H1 (cell line): ENCODE results near the gene ITPK1. TPM values are rescaled to one million over a fixed set of nuclear protein-coding genes. Genes with fewer than 3 reads are reported as not detected.

Experiments
- CTCF ChIA-PET: fragments of 300-600 bp; sonication (Branson Sonifier 250); formaldehyde crosslinking; loops from one replicate; lab custom pipeline; 2021; ENCODE audit not compliant: partially characterized antibody; lab: Charles Lee
- POLR2A ChIA-PET: fragments of 300-600 bp; sonication (Branson Sonifier 250); formaldehyde crosslinking; loops from one replicate; lab custom pipeline; 2021; ENCODE audit warnings: inconsistent platforms; ENCODE audit not compliant: partially characterized antibody; lab: Charles Lee
- DNase-seq, 2 experiments: peaks; one replicate each; pipeline versions ENCODE4 v3.0.0 to v3.0.0-alpha.2; 2010 to 2022; ENCODE audit warnings: low spot score in 2 of 2, low read depth in 1 of 2, mixed read lengths in 1 of 2
- FAIRE-seq: peaks from 2 replicates; lab custom pipeline; 2011; peaks lifted over from hg19 to GRCh38; lab: Jason Lieb, UNC
- H2AFZ ChIP-seq: 2 replicates; pipeline ENCODE4 v1.8.1; 2012; ENCODE audit warnings: low read length, inconsistent platforms
- H2AK5ac ChIP-seq: 2 replicates; pipeline ENCODE4 v1.6.1; 2013; ENCODE audit warnings: low read depth, low read length
- H2BK120ac ChIP-seq: replicated peaks from 2 replicates; pipeline ENCODE3; 2013; ENCODE audit warnings: low read depth, low read length, inconsistent platforms
- H2BK12ac ChIP-seq: 2 replicates; pipeline ENCODE4 v1.6.1; 2013; ENCODE audit warnings: low read depth, low read length
- H2BK15ac ChIP-seq: 2 replicates; pipeline ENCODE4 v1.6.1; 2013; ENCODE audit warnings: low read length
- H2BK20ac ChIP-seq: 2 replicates; pipeline ENCODE4 v1.6.1; 2013; ENCODE audit warnings: low read length
- H2BK5ac ChIP-seq: 2 replicates; pipeline ENCODE4 v1.6.1; 2013; ENCODE audit warnings: low read depth, low read length
- H3K14ac ChIP-seq: 2 replicates; pipeline ENCODE4 v1.6.1; 2013; ENCODE audit warnings: inconsistent platforms; ENCODE audit not compliant: insufficient read length
- H3K18ac ChIP-seq: 2 replicates; pipeline ENCODE4 v1.6.1; 2013; ENCODE audit warnings: low read length; ENCODE audit errors: extremely low read depth
- H3K23ac ChIP-seq: 2 replicates; pipeline ENCODE4 v1.6.1; 2013; ENCODE audit warnings: inconsistent platforms; ENCODE audit not compliant: insufficient read length
- H3K23me2 ChIP-seq: 2 replicates; pipeline ENCODE4 v1.6.1; 2013; ENCODE audit warnings: low read depth, low read length
- H3K27ac ChIP-seq: 2 replicates; pipeline ENCODE4 v1.6.1; 2011; ENCODE audit warnings: low read depth, low read length, inconsistent platforms
- H3K27me3 ChIP-seq, 4 experiments: replicated peaks in 1 of 4; 1 replicate in 1 of 4; 2 replicates in 3 of 4; pipeline versions ENCODE4 v1.6.1 to v1.8.1; 2011 to 2013; ENCODE audit warnings: low read length in 3 of 4, mild to moderate bottlenecking in 3 of 4, inconsistent platforms in 2 of 4, mixed read lengths in 2 of 4, moderate library complexity in 1 of 4; ENCODE audit not compliant: control insufficient read depth in 3 of 4, insufficient read depth in 3 of 4; ENCODE audit errors: extremely low read depth in 1 of 4
- H3K36me3 ChIP-seq, 4 experiments: 2 replicates each; pipeline versions ENCODE4 v1.6.1 to v1.8.1; 2011 to 2013; ENCODE audit warnings: mild to moderate bottlenecking in 4 of 4, low read length in 3 of 4, moderate library complexity in 2 of 4, control low read depth in 1 of 4, inconsistent platforms in 1 of 4; ENCODE audit not compliant: insufficient read depth in 4 of 4, control insufficient read depth in 2 of 4
- H3K4ac ChIP-seq: replicated peaks from 2 replicates; pipeline ENCODE3; 2013; ENCODE audit warnings: low read length, low read depth, mixed read lengths, inconsistent platforms; ENCODE audit not compliant: insufficient read length
- H3K4me1 ChIP-seq, 4 experiments: replicated peaks in 1 of 4; 1 replicate in 1 of 4; 2 replicates in 3 of 4; pipeline versions ENCODE4 v1.6.1 to v1.8.1; 2011 to 2013; ENCODE audit warnings: low read length in 3 of 4, inconsistent platforms in 2 of 4, mixed read lengths in 1 of 4; ENCODE audit not compliant: insufficient read depth in 4 of 4, control insufficient read depth in 3 of 4
- H3K4me2 ChIP-seq, 2 experiments: 2 replicates each; pipeline versions ENCODE4 v1.6.1 to v1.8.1; 2011 to 2013; ENCODE audit warnings: low read depth in 2 of 2, low read length in 2 of 2, control low read depth in 1 of 2, inconsistent platforms in 1 of 2, mild to moderate bottlenecking in 1 of 2; ENCODE audit not compliant: insufficient read depth in 1 of 2
- H3K4me3 ChIP-seq, 4 experiments: fragments of 200-600, 300-600 bp in 1 of 4; sonication (generic), shearing (Covaris generic), sonication (Bioruptor Twin) in 1 of 4; 2 replicates each; pipeline versions ENCODE4 v1.5.1 to v1.8.1; 2011 to 2016; ENCODE audit warnings: low read length in 4 of 4, low read depth in 3 of 4, control low read depth in 2 of 4, inconsistent platforms in 2 of 4, mild to moderate bottlenecking in 2 of 4, mixed read lengths in 1 of 4, moderate library complexity in 1 of 4; ENCODE audit not compliant: insufficient read depth in 2 of 4; ENCODE audit errors: extremely low read depth in 1 of 4
- H3K56ac ChIP-seq: replicated peaks from 2 replicates; pipeline ENCODE3; 2013; ENCODE audit warnings: low read depth, mild to moderate bottlenecking, mixed read lengths, low read length, inconsistent platforms; ENCODE audit not compliant: insufficient read length
- H3K79me1 ChIP-seq: 2 replicates; pipeline ENCODE4 v1.6.1; 2013; ENCODE audit warnings: low read depth, low read length, control low read depth
- H3K79me2 ChIP-seq, 2 experiments: 2 replicates each; pipeline versions ENCODE4 v1.6.1 to v1.8.1; 2012 to 2013; ENCODE audit warnings: low read length in 2 of 2, mild to moderate bottlenecking in 2 of 2, inconsistent platforms in 1 of 2; ENCODE audit not compliant: insufficient read depth in 2 of 2, control insufficient read depth in 1 of 2
- H3K9ac ChIP-seq, 4 experiments: replicated peaks in 1 of 4; 1 replicate in 1 of 4; 2 replicates in 3 of 4; pipeline versions ENCODE4 v1.6.1 to v1.8.1; 2011 to 2013; ENCODE audit warnings: low read depth in 3 of 4, low read length in 3 of 4, control low read depth in 2 of 4, mild to moderate bottlenecking in 2 of 4, moderate library complexity in 2 of 4, inconsistent platforms in 1 of 4; ENCODE audit errors: extremely low read depth in 1 of 4
- H3K9me3 ChIP-seq, 2 experiments: 2 replicates each; pipeline versions ENCODE4 v1.6.1 to v1.8.1; 2012 to 2013; ENCODE audit warnings: mild to moderate bottlenecking in 2 of 2, moderate library complexity in 2 of 2, control low read depth in 1 of 2, inconsistent platforms in 1 of 2, low read depth in 1 of 2, low read length in 1 of 2, mixed read lengths in 1 of 2; ENCODE audit not compliant: insufficient read depth in 2 of 2
- H4K20me1 ChIP-seq, 2 experiments: replicated peaks in 1 of 2; 2 replicates each; pipeline versions ENCODE3 to v1.8.1; 2011 to 2013; ENCODE audit warnings: inconsistent platforms in 2 of 2, low read length in 2 of 2, mild to moderate bottlenecking in 1 of 2; ENCODE audit not compliant: insufficient read depth in 2 of 2, control insufficient read depth in 1 of 2
- H4K5ac ChIP-seq: 2 replicates; pipeline ENCODE4 v1.6.1; 2013; ENCODE audit warnings: low read length, low read depth, mixed read lengths, inconsistent platforms; ENCODE audit not compliant: insufficient read length
- H4K8ac ChIP-seq: 2 replicates; pipeline ENCODE4 v1.8.0; 2013; ENCODE audit warnings: mild to moderate bottlenecking, moderate library complexity, low read length, inconsistent platforms; ENCODE audit not compliant: insufficient read depth; ENCODE audit errors: extremely low read depth
- H4K91ac ChIP-seq: replicated peaks from 2 replicates; pipeline ENCODE3; 2013; ENCODE audit warnings: low read length, mixed read lengths, inconsistent platforms; ENCODE audit not compliant: insufficient read length
- CEBPB ChIP-seq: IDR thresholded peaks from 2 replicates; pipeline ENCODE4 v1.6.1; 2012; ENCODE audit warnings: low read depth, low read length
- NANOG ChIP-seq: IDR thresholded peaks from 2 replicates; pipeline ENCODE4 v1.6.1; 2011; ENCODE audit warnings: low read length, low read depth, mild to moderate bottlenecking, inconsistent platforms; ENCODE audit not compliant: insufficient read depth, poor library complexity, severe bottlenecking
- WGBS, 2 experiments: shearing (Covaris generic) in 1 of 2; methylation state at CpG; one replicate each; pipeline versions ENCODE4 v1.1.6 to v1.1.7; 2013 to 2015; ENCODE audit warnings: low lambda C conversion rate in 2 of 2, mixed read lengths in 2 of 2, inconsistent platforms in 1 of 2, low coverage in 1 of 2, missing lambda C conversion rate in 1 of 2; ENCODE audit not compliant: insufficient replicate concordance in 2 of 2, insufficient coverage in 1 of 2, insufficient read length in 1 of 2; ENCODE audit errors: extremely low coverage in 1 of 2, missing lambda C conversion rate in 1 of 2; 5-methylcytosine and 5-hydroxymethylcytosine counted together
- polyA plus RNA-seq, 7 experiments: library from polyadenylated mRNA; depleted of rRNA in 3 of 7; stranded (reverse) in 5 of 7; unstranded in 2 of 7; fragments of >200 nt in 5 of 7; fragments of 200-250 nt in 2 of 7; gene quantifications; 1 replicate in 5 of 7; 2 replicates in 1 of 7; 4 replicates in 1 of 7; pipeline versions ENCODE4 v1.2.1 to v1.2.3, GENCODE V29; 2011 to 2013; ENCODE audit warnings: missing spikeins in 2 of 7, mixed read lengths in 2 of 7
- total RNA-seq: library from RNA; stranded (reverse); fragmentation: NEBNext Ultra II Directional; extraction: Animal tissue kit (Norgen Biotek cat#: 25700); gene quantifications from 2 replicates; pipeline ENCODE4 v1.2.1, GENCODE V29; 2021

The ITPK1 gene
- total and polyA plus RNA-seq, 2 of the 8 experiments (the other 6 are each of a cell fraction or from before 2014, with no cell fraction given), result 108 to 143 TPM

GRCh38 chr14:93105362-93105761 lies 10.4 kb downstream of the ITPK1 start:
- FAIRE-seq, result no peak

More at GRCh38 chr14:93105362-93105761, 10.4 kb downstream of the ITPK1 start:
- Histone ChIP-seq H2AFZ (no peak overlapping the region), H2BK120ac (no peak overlapping the region), H4K8ac (no peak overlapping the region), H3K79me2 (peaks cover 8 to 95% of the 10 kb centered on the region in 2 experiments; a peak in 3 of 4 replicates), H3K56ac (no peak overlapping the region), H3K79me1 (peaks cover 16% of the 10 kb centered on the region), H3K4ac (no peak overlapping the region), H3K27ac (no peak overlapping the region), H3K14ac (no peak overlapping the region), H3K9me3 (no peaks in the 10 kb centered on the region), H4K91ac (no peak overlapping the region), H2BK15ac (no peak overlapping the region), H4K20me1 (peaks cover 17 to 41% of the 10 kb centered on the region in 2 experiments), H3K23me2 (no peaks in the 10 kb centered on the region), H3K4me3 (no peak overlapping the region), H3K23ac (no peak overlapping the region), H3K4me2 (no peak overlapping the region), H3K4me1 (peaks cover 9 to 19% (median 13%) of the 10 kb centered on the region in 4 experiments), H2BK20ac (no peak overlapping the region), H3K36me3 (no peaks in the 10 kb centered on the region), H4K5ac (no peak overlapping the region), H2BK12ac (no peak overlapping the region), H3K9ac (no peak overlapping the region), H3K27me3 (no peaks in the 10 kb centered on the region), H3K18ac (no peak overlapping the region), H2BK5ac (no peak overlapping the region), H2AK5ac (no peak overlapping the region)
- TF ChIP-seq CEBPB, result peak; percentile 75
- TF ChIP-seq NANOG, result no peak
- 87% methylated on average over 5 of the region's 7 CpGs; no CpG with 5 or more reads in 1 of the 2 experiments for WGBS, 2 experiments
- POLR2A ChIA-PET, result interaction anchor here (1.2 to 2.2 kb wide), 3 partner anchors 9 to 75 kb away, joined by 3 to 7 read pairs (median 5); no protein-coding TSS in a partner anchor
- no peak for DNase-seq
- CTCF ChIA-PET, result interaction anchor here (0.6 to 13.8 kb wide), 40 partner anchors 8 to 620 kb away, joined by 3 to 128 read pairs (median 4); no protein-coding TSS in a partner anchor
